Subcutaneous preadipocyte (primary cell): ENCODE measurements around the gene FGG. TPM values are rescaled to one million over a fixed set of nuclear protein-coding genes. Genes with fewer than 3 reads are reported as not detected.

Experiments used
- total RNA-seq: library from RNA; depleted of rRNA; stranded (reverse); fragments of >200 nt; gene quantifications from 2 replicates; pipeline ENCODE4 v1.2.3, GENCODE V29; 2012

The FGG gene
- total RNA-seq: not detected in 2 replicates

DNA sequence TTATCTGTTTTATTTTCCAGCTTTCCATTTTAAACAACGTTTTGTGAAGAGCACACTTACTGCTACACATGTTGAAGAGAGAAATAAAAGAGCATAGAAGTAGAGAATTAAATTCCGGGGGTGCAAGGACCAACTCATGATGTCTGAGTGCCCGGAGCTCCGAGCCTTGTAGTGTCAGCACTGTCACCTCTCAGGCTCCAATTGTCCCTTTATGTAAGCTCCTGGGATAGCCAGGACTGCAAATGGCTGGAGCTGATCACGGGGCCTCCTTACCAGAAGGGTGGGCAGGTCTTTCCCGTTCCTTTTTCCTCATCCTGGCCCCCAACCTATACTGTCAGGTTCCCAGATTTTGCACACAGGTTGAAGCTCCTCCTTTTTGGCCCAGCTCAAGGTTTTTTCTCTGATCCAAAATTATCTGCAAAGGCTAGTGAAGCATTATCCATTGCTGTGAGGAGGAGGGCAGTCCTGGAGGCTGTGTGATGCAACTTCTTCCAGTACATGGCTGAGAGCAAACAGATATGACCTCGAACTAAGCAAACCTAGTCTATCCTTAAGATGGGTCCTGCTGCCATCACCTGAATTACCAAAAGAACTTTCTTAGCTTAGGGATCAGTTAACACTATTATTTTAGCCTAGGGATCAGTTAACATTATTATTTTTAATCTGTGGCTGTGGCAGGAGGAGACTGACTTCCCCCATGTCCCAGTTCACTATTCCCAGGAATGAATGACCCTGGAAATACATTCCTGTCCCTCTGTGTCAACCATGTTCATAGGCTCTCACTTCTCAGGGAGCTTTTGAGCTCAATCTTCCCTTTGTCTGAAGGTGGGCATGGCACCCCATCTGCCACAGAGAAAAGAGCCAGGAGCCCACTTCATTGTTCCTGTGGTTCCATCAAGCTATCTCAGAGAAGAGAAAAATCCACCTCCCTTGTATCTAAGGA is at the start of gene FGG:
Gene FGG, minus strand, starts transcription at position 185 of the 943 bp plus-strand sequence. Its CDS starts 47 bp downstream, at position 138.

DNA sequence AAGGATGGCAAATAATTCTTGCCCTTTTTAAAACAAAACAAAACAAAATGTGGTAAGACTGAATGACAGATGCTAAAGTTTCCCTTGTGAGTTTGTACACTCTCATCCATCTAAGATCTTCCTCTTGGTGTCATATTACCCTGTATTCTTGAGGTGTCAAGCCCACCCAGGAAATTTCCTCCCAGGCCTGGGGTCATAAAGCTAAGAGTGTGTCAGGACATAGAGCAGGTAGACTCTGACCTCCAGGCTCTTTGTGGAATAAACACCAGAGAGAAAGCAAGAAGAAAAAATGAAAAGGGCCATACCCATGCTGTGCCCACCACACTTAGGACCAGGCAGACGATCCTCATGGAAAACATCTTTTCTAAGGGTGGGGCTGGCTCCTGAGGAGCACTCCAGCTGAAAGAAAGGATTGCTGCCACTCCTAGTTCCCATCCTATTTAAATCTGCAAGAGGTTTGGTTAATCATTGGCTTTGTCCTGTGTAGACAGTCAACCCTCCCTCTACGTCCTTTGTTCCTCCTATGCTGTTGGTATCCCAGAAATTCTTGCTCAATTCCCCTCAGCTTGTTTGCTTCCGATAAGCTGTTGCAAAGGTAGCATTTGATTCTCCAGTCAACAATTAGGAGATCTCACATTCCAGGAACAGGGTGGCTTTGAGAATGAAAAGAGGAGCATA is 22.0 kb downstream of the FGG start, which contains the start of gene FGA:
Gene FGA, minus strand, starts transcription at position 414 of the 678 bp plus-strand sequence. Its CDS starts 55 bp downstream, at position 359.

DNA sequence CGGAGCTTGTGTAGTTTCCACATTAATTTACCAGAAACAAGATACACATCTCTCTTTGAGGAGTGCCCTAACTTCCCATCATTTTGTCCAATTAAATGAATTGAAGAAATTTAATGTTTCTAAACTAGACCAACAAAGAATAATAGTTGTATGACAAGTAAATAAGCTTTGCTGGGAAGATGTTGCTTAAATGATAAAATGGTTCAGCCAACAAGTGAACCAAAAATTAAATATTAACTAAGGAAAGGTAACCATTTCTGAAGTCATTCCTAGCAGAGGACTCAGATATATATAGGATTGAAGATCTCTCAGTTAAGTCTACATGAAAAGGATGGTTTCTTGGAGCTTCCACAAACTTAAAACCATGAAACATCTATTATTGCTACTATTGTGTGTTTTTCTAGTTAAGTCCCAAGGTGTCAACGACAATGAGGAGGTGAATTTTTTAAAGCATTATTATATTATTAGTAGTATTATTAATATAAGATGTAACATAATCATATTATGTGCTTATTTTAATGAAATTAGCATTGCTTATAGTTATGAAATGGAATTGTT is 49.7 kb downstream of the FGG start, which contains the start of gene FGB:
Gene FGB, plus strand, starts transcription at position 315 of the 558 bp plus-strand sequence. Its CDS starts 8 bp downstream, at position 323.

Other genes starting within 250 kb of the FGG start
- gene DCHS2, start 120.9 kb downstream of the FGG start, total RNA-seq: not detected in 2 replicates
- 60.3 and 69.0 TPM in 2 replicates for gene PLRG1, start 62.3 kb downstream of the FGG start, total RNA-seq
- not detected in 2 replicates for gene FGB, start 49.6 kb downstream of the FGG start, total RNA-seq
- gene FGA, start 21.9 kb downstream of the FGG start, total RNA-seq: not detected in 2 replicates
- not detected in 2 replicates for gene LRAT, start 131.3 kb upstream of the FGG start, total RNA-seq
- 0.59 TPM in 1 of 2 replicates, not detected in the other for gene RBM46, start 168.6 kb upstream of the FGG start, total RNA-seq